ENCODE measurements around the gene WDR37. TPM values are rescaled to one million over a fixed set of nuclear protein-coding genes. Genes with fewer than 3 reads are reported as not detected.

Gene WDR37
- total and polyA plus RNA-seq, 9 of the 15 experiments (the other 6 are each of a cell fraction or from before 2014, with no cell fraction given) = 2.3 to 11.6 (median 6.7) TPM

- H3K9me3 ChIP-seq (replicated peaks; ENCODE audit: control insufficient read depth, insufficient read depth, low read depth, low read length) = no peaks in the 10 kb centered on the region
- CTCF ChIA-PET (ENCODE audit: low intra/inter-chr PET ratio) = interaction anchor here (0.6 to 0.7 kb wide), 2 partner anchors 153 to 289 kb away, joined by 3 read pairs; no protein-coding TSS in a partner anchor
- H3K4me1 ChIP-seq (replicated peaks in 1 of 2; ENCODE audit: control insufficient read depth in 2 of 2, insufficient read depth in 2 of 2, low read length in 2 of 2) = no peaks in the 10 kb centered on the region; a peak in 1 of 5 replicates
- intact Hi-C loops (cut with micrococcal nuclease) = no loop called here
- H3K4me2 ChIP-seq (ENCODE audit: insufficient read depth, low read length) = no peak overlapping the region
- FAIRE-seq = no peak
- 91% methylated on average over 18 of the region's 18 CpGs for WGBS (ENCODE audit: insufficient coverage, low coverage, missing lambda C conversion rate)
- peak; percentile 73 for ATAC-seq
- H3K27ac ChIP-seq (ENCODE audit: extremely low read depth, low read depth, low read length) = no peak overlapping the region
- POLR2A ChIA-PET = no interaction called here
- no peaks in the 10 kb centered on the region for H3K9me1 ChIP-seq (ENCODE audit: control insufficient read depth, insufficient read depth, low read length)
- no peak overlapping the region for H3K9ac ChIP-seq (ENCODE audit: insufficient read depth in 1 of 2, low read depth in 2 of 2, low read length in 2 of 2)
- no TSS peak for BruUV-seq (replicated peaks)
- no peaks in the 10 kb centered on the region for H4K20me1 ChIP-seq (replicated peaks; ENCODE audit: control insufficient read depth, insufficient read depth, low read length)
- H3K27me3 ChIP-seq (ENCODE audit: control insufficient read depth in 2 of 2, insufficient read depth in 2 of 2, low read length in 2 of 2) = no peaks in the 10 kb centered on the region
- H3K4me3 ChIP-seq = no peak overlapping the region
- no peak overlapping the region for H2AFZ ChIP-seq (ENCODE audit: low read depth, low read length)
- no peaks in the 10 kb centered on the region for H3K79me2 ChIP-seq (ENCODE audit: control insufficient read depth, insufficient read depth, low read length)
- in situ Hi-C loops (cut with MboI) = no loop called here
- peaks cover 31% of the 10 kb centered on the region; the same call in 2 of the 3 replicates for H3K36me3 ChIP-seq (ENCODE audit: control insufficient read depth, insufficient read depth, low read length)
- TF ChIP-seq CTCF (IDR thresholded peaks at IDR 0.05 in 2 of 3, conservative IDR thresholded peaks at IDR 0.05 in 1 of 3; ENCODE audit: insufficient read depth in 2 of 3, low read depth in 1 of 3, low read length in 3 of 3) (peak; percentile 14 to 53 (median 27); a peak in 2 of 6 replicates), ZNF347 (CRISPR knock-in tag; IDR thresholded peaks at IDR 0.05; ENCODE audit: low read depth) (no peak), ZNF316 (IDR thresholded peaks at IDR 0.05) (0 out of 2 replicates have a peak, but pooled peaks have one; percentile 6), RAD21 (CRISPR knock-in tag; conservative IDR thresholded peaks at IDR 0.05 in 1 of 2, IDR thresholded peaks at IDR 0.05 in 1 of 2) (peak in 1 of 2 experiments; percentile 46; a peak in 2 of 4 replicates), MTA1 (IDR thresholded peaks at IDR 0.05; ENCODE audit: borderline replicate concordance) (no peak)
- DNase-seq (ENCODE audit: extremely low read depth in 1 of 4, low spot score in 3 of 4) = peak in 1 of 4 experiments; percentile 16
These were observed 18.6 kb downstream of the WDR37 start for GRCh38 chr10:1074748-1075308.

All from K562 (cell line).